Osteoblast (primary cell): ENCODE data around the gene CTR9. TPM values are rescaled to one million over a fixed set of nuclear protein-coding genes. Genes with fewer than 3 reads are reported as not detected.

Experiments
- DNase-seq: peaks from one replicate; pipeline ENCODE4 v3.0.0; 2011; ENCODE audit warnings: low spot score, mixed read lengths; ENCODE audit not compliant: insufficient read length; ENCODE audit errors: missing footprints
- H2AFZ ChIP-seq: 2 replicates; pipeline ENCODE4 v1.6.0; 2011; ENCODE audit warnings: mild to moderate bottlenecking, low read length
- H3K27ac ChIP-seq: 2 replicates; pipeline ENCODE4 v1.5.1; 2011; ENCODE audit warnings: mild to moderate bottlenecking, low read depth, low read length, moderate library complexity
- H3K27me3 ChIP-seq: 2 replicates; pipeline ENCODE4 v1.6.0; 2012; ENCODE audit warnings: mild to moderate bottlenecking, control low read depth, inconsistent platforms, low read length, moderate library complexity; ENCODE audit not compliant: insufficient read depth
- H3K36me3 ChIP-seq: 2 replicates; pipeline ENCODE4 v1.5.1; 2011; ENCODE audit warnings: mild to moderate bottlenecking, low read length, control low read depth, moderate library complexity; ENCODE audit not compliant: insufficient read depth
- H3K4me1 ChIP-seq: 2 replicates; pipeline ENCODE4 v1.5.1; 2011; ENCODE audit warnings: mild to moderate bottlenecking, low read length, control low read depth, moderate library complexity; ENCODE audit not compliant: insufficient read depth
- H3K4me2 ChIP-seq: 2 replicates; pipeline ENCODE4 v1.6.0; 2011; ENCODE audit warnings: mild to moderate bottlenecking, low read length; ENCODE audit not compliant: insufficient read depth
- H3K4me3 ChIP-seq: fragments of 200-600 bp; sonication (generic); 3 replicates; pipeline ENCODE4 v1.5.1; 2012; ENCODE audit warnings: mild to moderate bottlenecking, low read length, inconsistent platforms; ENCODE audit not compliant: insufficient read depth
- H3K79me2 ChIP-seq: 2 replicates; pipeline ENCODE4 v1.6.0; 2012; ENCODE audit warnings: mild to moderate bottlenecking, low read length, control low read depth, inconsistent platforms; ENCODE audit not compliant: insufficient read depth
- H3K9me3 ChIP-seq: 2 replicates; pipeline ENCODE4 v1.5.1; 2011; ENCODE audit warnings: low read depth, low read length, control low read depth
- H4K20me1 ChIP-seq: 2 replicates; pipeline ENCODE4 v1.6.0; 2012; ENCODE audit warnings: mild to moderate bottlenecking, low read length, control low read depth; ENCODE audit not compliant: insufficient read depth
- CTCF ChIP-seq: IDR thresholded peaks from 2 replicates; pipeline ENCODE4 v1.5.1; 2011; ENCODE audit warnings: mild to moderate bottlenecking, low read depth, low read length, moderate library complexity; ENCODE audit errors: extremely low read depth
- total RNA-seq: library from RNA; depleted of rRNA; stranded (reverse); fragments of >200 nt; gene quantifications from 2 replicates; pipeline ENCODE4 v1.2.3, GENCODE V29; 2012

Gene CTR9
- 25.0 and 27.4 TPM in 2 replicates for total RNA-seq

GRCh38 chr11:10750838-10751580 lies at the start of gene CTR9:
CTR9 (plus strand) TSS chr11:10751246; CDS start chr11:10751413, 167 bp downstream.
- peak within 1 kb of the TSS; percentile 96 for H3K4me2 ChIP-seq
- H4K20me1 ChIP-seq, result peaks cover 14% of the 10 kb centered on the region
- no peaks in the 10 kb centered on the region for H3K9me3 ChIP-seq

GRCh38 chr11:10701982-10702381 lies 49.1 kb upstream of the CTR9 start:
- no peak overlapping the region for H3K4me3 ChIP-seq

More at GRCh38 chr11:10750838-10751580, at the start of gene CTR9:
- Histone ChIP-seq H3K79me2 (peaks cover 24% of the 10 kb centered on the region), H3K27me3 (no peaks in the 10 kb centered on the region), H3K4me1 (peaks cover 9% of the 10 kb centered on the region), H2AFZ (peak within 1 kb of the TSS; percentile 96), H3K36me3 (peaks cover 30% of the 10 kb centered on the region), H3K27ac (peak within 1 kb of the TSS; percentile 84), H3K4me3 (peak within 1 kb of the TSS; percentile 99)
- TF ChIP-seq CTCF, result no peak
- peak; percentile 92 for DNase-seq

GRCh38 chr11:10708131-10708530 lies 42.9 kb upstream of the CTR9 start:
- H2AFZ ChIP-seq, result no peak overlapping the region
- peaks cover 4% of the 10 kb centered on the region for H3K27me3 ChIP-seq
- H4K20me1 ChIP-seq, result no peaks in the 10 kb centered on the region
- H3K4me1 ChIP-seq, result no peaks in the 10 kb centered on the region
- no peak overlapping the region for H3K4me2 ChIP-seq
- H3K4me3 ChIP-seq, result no peak overlapping the region
- no peak for DNase-seq
- H3K79me2 ChIP-seq, result no peaks in the 10 kb centered on the region
- TF ChIP-seq CTCF, result no peak
- no peaks in the 10 kb centered on the region for H3K9me3 ChIP-seq
- no peak overlapping the region for H3K27ac ChIP-seq
- H3K36me3 ChIP-seq, result no peaks in the 10 kb centered on the region

More at GRCh38 chr11:10701982-10702381, 49.1 kb upstream of the CTR9 start:
- H3K9me3 ChIP-seq, result no peaks in the 10 kb centered on the region
- TF ChIP-seq CTCF, result no peak
- no peaks in the 10 kb centered on the region for H3K36me3 ChIP-seq
- H3K27ac ChIP-seq, result no peak overlapping the region
- no peak overlapping the region for H2AFZ ChIP-seq
- no peak overlapping the region for H3K4me2 ChIP-seq
- no peak for DNase-seq
- H3K4me1 ChIP-seq, result no peaks in the 10 kb centered on the region
- no peaks in the 10 kb centered on the region for H3K79me2 ChIP-seq
- H4K20me1 ChIP-seq, result no peaks in the 10 kb centered on the region
- H3K27me3 ChIP-seq, result no peaks in the 10 kb centered on the region

- H3K79me2 ChIP-seq, result no peaks in the 10 kb centered on the region
- H3K27me3 ChIP-seq, result peaks cover 4% of the 10 kb centered on the region
Observed at GRCh38 chr11:10709299-10710086, 41.6 kb upstream of the CTR9 start.

More at GRCh38 chr11:10709299-10710086, 41.6 kb upstream of the CTR9 start:
- no peaks in the 10 kb centered on the region for H3K4me1 ChIP-seq
- no peaks in the 10 kb centered on the region for H3K36me3 ChIP-seq
- TF ChIP-seq CTCF, result no peak
- H3K9me3 ChIP-seq, result no peaks in the 10 kb centered on the region
- no peak overlapping the region for H3K4me3 ChIP-seq
- DNase-seq, result no peak
- no peak overlapping the region for H3K4me2 ChIP-seq
- no peak overlapping the region for H2AFZ ChIP-seq
- no peaks in the 10 kb centered on the region for H4K20me1 ChIP-seq
- no peak overlapping the region for H3K27ac ChIP-seq
